PC-9 (cell line): ENCODE data around the gene F2RL3. TPM values are rescaled to one million over a fixed set of nuclear protein-coding genes. Genes with fewer than 3 reads are reported as not detected.

Experiments used
- BruUV-seq: library from RNA; stranded (reverse); fragments of 400-500 nt; replicated peaks from 2 replicates; lab custom pipeline; 2021; lab: Mats Ljungman, UMichigan
- CTCF ChIA-PET: fragments of 300-600 bp; sonication (Branson Sonifier 250); formaldehyde crosslinking; loops from one replicate; lab custom pipeline; 2022; ENCODE audit warnings: antibody characterized with exemption; lab: Charles Lee
- POLR2A ChIA-PET: fragments of 300-600 bp; sonication (Branson Sonifier 250); formaldehyde crosslinking; loops from one replicate; lab custom pipeline; 2022; ENCODE audit warnings: antibody characterized with exemption; ENCODE audit not compliant: unreplicated experiment; lab: Charles Lee
- DNase-seq, 2 experiments: peaks; one replicate each; pipeline versions ENCODE4 v3.0.0 to v3.0.0-alpha.2; 2015 to 2022; ENCODE audit warnings: mixed read lengths in 1 of 2
- H2AFZ ChIP-seq: fragments of 200-600 bp; sonication (generic); 2 replicates; pipeline ENCODE4 v1.8.1; 2017; ENCODE audit warnings: antibody characterized with exemption
- H3F3A ChIP-seq: fragments of 200-600 bp; sonication (generic); 2 replicates; pipeline ENCODE4 v1.8.1; 2017; ENCODE audit warnings: antibody characterized with exemption, mild to moderate bottlenecking, low read depth; ENCODE audit not compliant: insufficient read depth
- H3K27ac ChIP-seq: fragments of 200-600 bp; sonication (generic); 2 replicates; pipeline ENCODE4 v1.6.1; 2016; ENCODE audit warnings: mixed run types
- H3K27me3 ChIP-seq: fragments of 200-600 bp; sonication (generic); 2 replicates; pipeline ENCODE4 v1.6.1; 2016; ENCODE audit warnings: low read depth, mixed run types; ENCODE audit not compliant: insufficient read depth
- H3K36me3 ChIP-seq: fragments of 200-600 bp; sonication (generic); 2 replicates; pipeline ENCODE4 v1.6.1; 2016; ENCODE audit warnings: low read depth, mixed run types
- H3K4me1 ChIP-seq: fragments of 200-600 bp; sonication (generic); replicated peaks from 2 replicates; pipeline ENCODE4 v1.6.1; 2016; ENCODE audit warnings: mixed run types; ENCODE audit not compliant: insufficient read depth
- H3K4me2 ChIP-seq: fragments of 200-600 bp; sonication (generic); 2 replicates; pipeline ENCODE4 v1.6.1; 2017; ENCODE audit warnings: mixed run types
- H3K4me3 ChIP-seq: fragments of 200-600 bp; sonication (generic); 2 replicates; pipeline ENCODE4 v1.6.1; 2016; ENCODE audit warnings: mixed run types
- H3K79me2 ChIP-seq: fragments of 200-600 bp; sonication (generic); 2 replicates; pipeline ENCODE4 v1.6.1; 2017; ENCODE audit warnings: low read depth, mixed run types
- H3K9me2 ChIP-seq: fragments of 200-600 bp; sonication (generic); 2 replicates; pipeline ENCODE4 v1.8.1; 2017; ENCODE audit warnings: mild to moderate bottlenecking; ENCODE audit not compliant: insufficient read depth
- H3K9me3 ChIP-seq: fragments of 200-600 bp; sonication (generic); 2 replicates; pipeline ENCODE4 v1.8.1; 2016; ENCODE audit warnings: low read depth; ENCODE audit not compliant: insufficient read depth
- H4K20me1 ChIP-seq: fragments of 200-600 bp; sonication (generic); 2 replicates; pipeline ENCODE4 v1.8.1; 2017; ENCODE audit not compliant: insufficient read depth
- EZH2 ChIP-seq: fragments of 200-600 bp; sonication (generic); IDR thresholded peaks from 2 replicates; pipeline ENCODE4 v1.8.0; 2017; ENCODE audit warnings: antibody characterized with exemption, low read depth
- intact Hi-C: fragments of 100-400 bp; cut with micrococcal nuclease; formaldehyde crosslinking; loops from one replicate; pipeline ENCODE4 v1.10.0; 2022; ENCODE audit not compliant: unreplicated experiment
- total RNA-seq: library from RNA; stranded (reverse); gene quantifications from 2 replicates; pipeline ENCODE4 v1.2.3, GENCODE V29; 2021
- TF ChIP-seq, protein P1 (sequence below): fragments of 200-600 bp; sonication (generic); conservative IDR thresholded peaks from 2 replicates; pipeline ENCODE4 v1.6.1; 2017; ENCODE audit warnings: mixed run types, antibody characterized with exemption, mild to moderate bottlenecking, moderate library complexity

F2RL3 gene
- total RNA-seq, 1 experiment from 2014 or later, result not detected

DNA sequence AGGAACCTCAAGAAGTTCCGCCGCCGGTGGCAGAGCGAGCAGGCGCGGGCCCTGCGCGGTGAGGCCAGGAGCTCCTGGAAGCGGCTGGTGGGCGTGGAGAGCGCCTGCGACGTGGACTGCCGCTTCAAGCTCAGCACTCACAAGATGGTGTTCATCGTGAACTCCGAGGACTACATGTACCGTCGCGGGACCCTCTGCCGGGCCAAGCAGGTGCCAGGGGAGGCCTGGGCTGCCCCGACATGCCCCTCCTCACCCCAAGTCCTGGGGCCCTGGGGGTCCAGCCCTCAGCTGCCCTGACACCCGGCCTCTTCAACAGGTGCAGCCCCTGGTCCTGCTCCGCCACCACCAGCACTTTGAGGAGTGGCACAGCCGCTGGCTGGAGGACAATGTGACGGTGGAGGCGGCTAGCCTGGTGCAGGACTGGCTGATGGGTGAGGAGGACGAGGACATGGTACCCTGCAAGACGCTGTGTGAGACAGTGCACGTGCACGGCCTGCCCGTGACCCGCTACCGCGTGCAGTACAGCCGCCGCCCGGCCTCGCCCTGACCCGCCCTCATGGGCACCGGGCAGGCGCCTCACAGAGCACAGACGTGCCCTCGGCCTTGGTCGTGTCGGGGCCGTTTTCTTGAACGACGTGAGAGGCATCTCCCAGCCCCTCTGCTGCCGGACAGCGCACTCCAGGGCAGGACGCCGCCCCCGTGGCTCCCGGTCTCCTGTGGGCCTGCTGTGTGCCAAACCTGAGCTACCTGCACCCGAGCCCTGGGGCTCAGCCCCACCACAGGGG, 10.4 kb upstream of the F2RL3 start:
- H3K27me3 ChIP-seq, result no peaks in the 10 kb centered on the region
- H3K79me2 ChIP-seq, result peaks cover 16% of the 10 kb centered on the region
- H3K36me3 ChIP-seq, result peaks cover 29% of the 10 kb centered on the region
- CTCF ChIA-PET, result no interaction called here
- no peaks in the 10 kb centered on the region; the same call in 1 of the 2 replicates for H3K4me1 ChIP-seq
- no peak overlapping the region for H3K4me2 ChIP-seq
- TF ChIP-seq, protein P1, sequence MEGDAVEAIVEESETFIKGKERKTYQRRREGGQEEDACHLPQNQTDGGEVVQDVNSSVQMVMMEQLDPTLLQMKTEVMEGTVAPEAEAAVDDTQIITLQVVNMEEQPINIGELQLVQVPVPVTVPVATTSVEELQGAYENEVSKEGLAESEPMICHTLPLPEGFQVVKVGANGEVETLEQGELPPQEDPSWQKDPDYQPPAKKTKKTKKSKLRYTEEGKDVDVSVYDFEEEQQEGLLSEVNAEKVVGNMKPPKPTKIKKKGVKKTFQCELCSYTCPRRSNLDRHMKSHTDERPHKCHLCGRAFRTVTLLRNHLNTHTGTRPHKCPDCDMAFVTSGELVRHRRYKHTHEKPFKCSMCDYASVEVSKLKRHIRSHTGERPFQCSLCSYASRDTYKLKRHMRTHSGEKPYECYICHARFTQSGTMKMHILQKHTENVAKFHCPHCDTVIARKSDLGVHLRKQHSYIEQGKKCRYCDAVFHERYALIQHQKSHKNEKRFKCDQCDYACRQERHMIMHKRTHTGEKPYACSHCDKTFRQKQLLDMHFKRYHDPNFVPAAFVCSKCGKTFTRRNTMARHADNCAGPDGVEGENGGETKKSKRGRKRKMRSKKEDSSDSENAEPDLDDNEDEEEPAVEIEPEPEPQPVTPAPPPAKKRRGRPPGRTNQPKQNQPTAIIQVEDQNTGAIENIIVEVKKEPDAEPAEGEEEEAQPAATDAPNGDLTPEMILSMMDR, result no peak
- TF ChIP-seq EZH2, result no peak
- H4K20me1 ChIP-seq, result peaks cover 3% of the 10 kb centered on the region; the same call in 1 of the 2 replicates
- H3K9me2 ChIP-seq, result no peaks in the 10 kb centered on the region
- H3F3A ChIP-seq, result peaks cover 10% of the 10 kb centered on the region; the same call in 1 of the 2 replicates
- no peak overlapping the region for H3K27ac ChIP-seq
- intact Hi-C loops, result no loop called here
- no TSS peak for BruUV-seq
- no peak for DNase-seq
- H3K9me3 ChIP-seq, result peaks cover 27% of the 10 kb centered on the region
- no peak overlapping the region for H2AFZ ChIP-seq
- no peak overlapping the region for H3K4me3 ChIP-seq
- POLR2A ChIA-PET, result interaction anchor here (0.7 kb wide), 1 partner anchor 348 kb away, joined by 3 read pairs; no protein-coding TSS in a partner anchor

DNA sequence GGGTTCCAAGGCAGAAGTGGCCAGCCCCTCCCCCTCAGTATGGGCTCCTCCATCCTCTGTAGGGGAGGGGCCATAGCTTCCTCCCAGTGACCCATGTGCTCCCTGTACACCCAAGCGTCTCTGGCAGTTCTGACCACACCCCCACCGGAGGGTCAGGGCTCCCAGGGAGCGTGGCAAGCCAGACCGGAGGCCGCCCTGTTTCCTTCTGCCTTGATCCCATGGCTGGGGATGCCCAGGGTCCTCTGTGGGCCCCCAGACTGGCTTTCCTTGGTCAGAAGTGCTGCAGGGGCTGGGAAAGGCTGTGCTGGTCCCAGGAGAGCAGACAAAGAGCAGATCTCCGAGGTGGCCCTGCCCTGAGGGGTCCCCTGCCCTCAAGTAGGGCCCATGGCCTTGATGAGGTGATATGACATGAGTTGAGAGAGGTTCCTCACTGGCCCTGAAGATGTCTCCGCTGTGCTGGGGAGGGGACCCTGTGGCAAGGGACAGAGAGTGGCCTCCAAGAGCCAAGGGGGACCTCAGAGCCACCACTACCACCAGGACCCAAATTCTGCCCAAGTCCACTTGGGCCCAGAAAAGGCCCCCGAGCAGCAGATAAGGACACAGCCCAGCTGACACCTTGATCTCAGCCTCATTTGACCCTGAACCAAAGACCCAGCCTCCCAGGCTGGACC, 7.8 kb upstream of the F2RL3 start:
- Histone ChIP-seq H3K9me3 (peaks cover 28% of the 10 kb centered on the region), H3F3A (peaks cover 20% of the 10 kb centered on the region), H3K4me3 (no peak overlapping the region), H3K27ac (no peak overlapping the region), H3K4me1 (peaks cover 2% of the 10 kb centered on the region), H4K20me1 (0 out of 2 replicates have a peak, but pooled peaks cover under 1% of the 10 kb centered on the region), H3K79me2 (no peaks in the 10 kb centered on the region), H2AFZ (no peak overlapping the region), H3K9me2 (no peaks in the 10 kb centered on the region), H3K4me2 (no peak overlapping the region), H3K27me3 (no peaks in the 10 kb centered on the region), H3K36me3 (peaks cover 21% of the 10 kb centered on the region)
- DNase-seq, result no peak
- TF ChIP-seq, protein P1, result no peak
- TF ChIP-seq EZH2, result no peak
- CTCF ChIA-PET, result no interaction called here
- intact Hi-C loops, result no loop called here
- BruUV-seq, result no TSS peak
- POLR2A ChIA-PET, result no interaction called here

DNA sequence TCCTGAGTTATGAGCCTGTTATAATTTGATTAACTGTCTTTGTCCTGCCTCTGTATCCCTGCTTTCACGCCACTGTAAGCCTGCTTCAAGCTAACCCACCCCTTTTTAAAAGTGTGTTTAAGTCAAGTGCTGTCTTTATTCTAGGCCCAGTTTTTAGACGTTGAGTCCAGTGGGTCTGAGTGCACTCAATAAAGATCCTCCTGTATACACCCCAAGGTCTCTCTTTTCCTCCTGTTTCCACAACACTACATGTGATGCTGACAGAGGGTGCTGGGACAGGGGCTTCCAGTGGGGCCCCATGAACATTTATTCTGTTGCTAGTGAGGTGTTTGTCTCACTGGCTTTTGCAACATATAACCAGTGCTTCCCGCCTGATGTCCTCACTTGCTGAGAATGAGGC, 6.7 kb upstream of the F2RL3 start:
- Histone ChIP-seq H3K9me2 (no peaks in the 10 kb centered on the region), H3K9me3 (peaks cover 28% of the 10 kb centered on the region), H3K4me2 (no peak overlapping the region), H3F3A (peaks cover 16% of the 10 kb centered on the region), H3K27ac (no peak overlapping the region), H3K4me3 (no peak overlapping the region), H2AFZ (no peak overlapping the region), H4K20me1 (no peaks in the 10 kb centered on the region), H3K36me3 (peaks cover 14% of the 10 kb centered on the region), H3K79me2 (no peaks in the 10 kb centered on the region), H3K27me3 (no peaks in the 10 kb centered on the region), H3K4me1 (peaks cover 11% of the 10 kb centered on the region)
- intact Hi-C loops, result no loop called here
- ChIA-PET CTCF (no interaction called here), POLR2A (no interaction called here)
- DNase-seq, result no peak
- BruUV-seq, result no TSS peak
- TF ChIP-seq, protein P1, result no peak
- no peak for TF ChIP-seq EZH2
